Measurements from ENCODE around the gene TEX38. TPM values are rescaled to one million over a fixed set of nuclear protein-coding genes. Genes with fewer than 3 reads are reported as not detected.
"Not testable (repeated sequence)": the region's sequence is repeated elsewhere in the genome, so short reads cannot be mapped to it uniquely, and the experiment has no call there.

TEX38 gene
- total RNA-seq, 1 donor from 2014 or later = not detected

GRCh38 chr1:46655848-46656247 lies 15.8 kb upstream of the TEX38 start:
- H3K4me3 Mint-ChIP-seq = no peak overlapping the region
- H3K27me3 Mint-ChIP-seq = no peaks in the 10 kb centered on the region
- H3K27ac Mint-ChIP-seq = no peak overlapping the region
- TF ChIP-seq CTCF (conservative IDR thresholded peaks at IDR 0.05) = no peak
- DNase-seq (ENCODE audit: extremely low spot score, unreplicated experiment) = no peak
- peaks cover 29% of the 10 kb centered on the region for H3K36me3 Mint-ChIP-seq
- H3K9me3 Mint-ChIP-seq = no peaks in the 10 kb centered on the region
- H3K4me1 Mint-ChIP-seq (ENCODE audit: unreplicated experiment) = no peaks in the 10 kb centered on the region

- Mint-ChIP-seq H3K27me3 (no peaks in the 10 kb centered on the region), H3K4me3 (no peak overlapping the region), H3K36me3 (peaks cover 29% of the 10 kb centered on the region), H3K4me1 (ENCODE audit: unreplicated experiment) (no peaks in the 10 kb centered on the region), H3K27ac (no peak overlapping the region), H3K9me3 (no peaks in the 10 kb centered on the region)
- DNase-seq (ENCODE audit: extremely low spot score, unreplicated experiment) = no peak
- TF ChIP-seq CTCF (conservative IDR thresholded peaks at IDR 0.05) = no peak
These were observed 15.0 kb upstream of the TEX38 start for GRCh38 chr1:46656643-46657042.

DNA sequence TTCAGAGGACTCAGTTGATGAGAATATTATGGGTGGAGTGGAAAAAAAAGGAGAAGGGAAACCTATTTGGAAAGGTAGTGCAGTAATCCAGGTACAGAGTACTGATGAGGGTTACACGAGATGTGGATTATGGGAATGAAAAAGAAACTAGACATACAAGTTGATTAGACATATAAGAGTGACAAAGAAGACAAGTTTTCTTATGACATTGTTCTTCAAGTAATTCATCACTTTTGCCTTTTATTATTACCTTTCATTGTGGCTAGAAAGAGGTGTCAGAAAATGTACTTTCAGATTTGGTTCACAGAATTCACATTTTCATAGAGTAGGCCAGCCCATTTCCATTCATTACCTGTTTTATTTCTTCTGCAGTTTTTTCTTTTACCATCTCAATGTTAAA lies 13.9 kb upstream of the TEX38 start:
- Mint-ChIP-seq H3K9me3 (no peaks in the 10 kb centered on the region), H3K4me3 (no peak overlapping the region), H3K36me3 (peaks cover 24% of the 10 kb centered on the region), H3K27ac (no peak overlapping the region), H3K4me1 (ENCODE audit: unreplicated experiment) (no peaks in the 10 kb centered on the region), H3K27me3 (no peaks in the 10 kb centered on the region)
- no peak for DNase-seq (ENCODE audit: extremely low spot score, unreplicated experiment)
- no peak for TF ChIP-seq CTCF (conservative IDR thresholded peaks at IDR 0.05)

DNA sequence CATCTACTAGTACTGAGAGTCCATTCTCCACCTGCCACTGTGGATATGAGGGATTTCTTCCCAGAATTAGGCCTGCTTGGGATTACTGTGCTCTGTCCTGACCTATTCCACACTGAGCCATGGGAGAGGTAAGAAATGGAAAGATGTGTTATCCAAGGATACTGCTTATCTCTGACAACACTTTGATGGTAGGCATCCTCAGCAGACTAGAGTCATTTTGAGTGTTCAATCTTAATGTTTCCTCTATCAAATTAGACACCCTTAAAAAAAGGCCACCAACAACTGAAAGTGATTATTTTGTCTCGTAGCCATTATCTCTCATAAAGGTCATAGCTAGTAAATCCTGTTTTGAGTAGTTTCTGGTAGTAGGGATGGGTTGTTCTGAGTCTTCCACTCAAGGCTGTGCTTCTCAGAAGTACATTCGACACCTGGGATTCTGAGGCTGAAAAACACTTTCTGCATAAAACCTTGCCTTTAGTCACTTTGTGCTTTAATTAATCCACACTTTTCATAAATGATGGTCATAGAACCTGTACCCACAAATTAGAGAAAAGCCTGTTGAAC lies 12.3 kb upstream of the TEX38 start:
- Mint-ChIP-seq H3K27me3 (no peaks in the 10 kb centered on the region), H3K4me1 (ENCODE audit: unreplicated experiment) (no peaks in the 10 kb centered on the region), H3K27ac (no peak overlapping the region), H3K36me3 (peaks cover 23% of the 10 kb centered on the region), H3K4me3 (no peak overlapping the region), H3K9me3 (no peaks in the 10 kb centered on the region)
- no peak for TF ChIP-seq CTCF (conservative IDR thresholded peaks at IDR 0.05)
- no peak for DNase-seq (ENCODE audit: extremely low spot score, unreplicated experiment)

DNA sequence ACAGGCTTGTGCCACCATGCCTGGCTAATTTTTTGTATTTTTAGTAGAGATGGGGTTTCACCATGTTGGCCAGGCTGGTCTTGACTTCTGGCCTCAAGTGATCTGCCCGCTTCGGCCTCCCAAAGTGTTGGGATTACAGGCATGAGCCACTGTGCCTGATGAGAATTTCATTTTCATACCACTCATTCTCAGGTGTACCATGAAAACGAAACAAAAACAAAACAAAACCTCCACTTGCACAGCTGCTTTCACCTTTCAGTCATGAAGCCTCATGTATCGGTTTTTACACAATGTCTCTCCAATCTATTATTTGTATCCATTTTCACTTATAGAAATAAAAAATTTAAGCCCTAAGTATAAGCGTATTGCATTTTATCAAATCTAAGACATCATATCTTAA lies 11.5 kb upstream of the TEX38 start:
- not testable (repeated sequence) for H3K4me3 Mint-ChIP-seq; H3K27ac Mint-ChIP-seq; H3K4me1 Mint-ChIP-seq (ENCODE audit: unreplicated experiment); H3K27me3 Mint-ChIP-seq; H3K9me3 Mint-ChIP-seq; DNase-seq (ENCODE audit: extremely low spot score, unreplicated experiment)
- H3K36me3 Mint-ChIP-seq = peaks cover 23% of the 10 kb centered on the region

GRCh38 chr1:46662919-46663318 lies 8.7 kb upstream of the TEX38 start:
- H3K27me3 Mint-ChIP-seq; H3K9me3 Mint-ChIP-seq; H3K27ac Mint-ChIP-seq; DNase-seq (ENCODE audit: extremely low spot score, unreplicated experiment); H3K4me3 Mint-ChIP-seq; H3K36me3 Mint-ChIP-seq: not testable (repeated sequence)
- peaks cover 13% of the 10 kb centered on the region for H3K4me1 Mint-ChIP-seq (ENCODE audit: unreplicated experiment)

GRCh38 chr1:46665983-46666382 lies 5.7 kb upstream of the TEX38 start:
- TF ChIP-seq CTCF (conservative IDR thresholded peaks at IDR 0.05) = no peak
- H3K27me3 Mint-ChIP-seq = no peaks in the 10 kb centered on the region
- H3K27ac Mint-ChIP-seq = no peak overlapping the region
- H3K4me1 Mint-ChIP-seq (ENCODE audit: unreplicated experiment) = peaks cover 13% of the 10 kb centered on the region
- no peak for DNase-seq (ENCODE audit: extremely low spot score, unreplicated experiment)
- H3K36me3 Mint-ChIP-seq = peaks cover 9% of the 10 kb centered on the region
- peak overlapping the region; percentile 73 for H3K4me3 Mint-ChIP-seq
- no peaks in the 10 kb centered on the region for H3K9me3 Mint-ChIP-seq
